ENCODE measurements around the gene RPL37. TPM values are rescaled to one million over a fixed set of nuclear protein-coding genes. Genes with fewer than 3 reads are reported as not detected.

RPL37 gene
- total RNA-seq, 1 donor from 2014 or later, result 721 TPM

GRCh38 chr5:40813698-40814281, 21.2 kb downstream of the RPL37 start:
- DNase-seq (ENCODE audit: low spot score), result no peak
- Mint-ChIP-seq H3K9me3 (ENCODE audit: low read depth) (no peaks in the 10 kb centered on the region), H3K4me1 (ENCODE audit: low read depth) (no peaks in the 10 kb centered on the region), H3K27me3 (ENCODE audit: low read depth) (no peaks in the 10 kb centered on the region), H3K36me3 (ENCODE audit: low read depth) (no peaks in the 10 kb centered on the region), H3K4me3 (ENCODE audit: unreplicated experiment) (no peak overlapping the region), H3K27ac (ENCODE audit: unreplicated experiment) (no peak overlapping the region)
- no peak for TF ChIP-seq CTCF (IDR thresholded peaks at IDR 0.05)

- H3K27ac Mint-ChIP-seq (ENCODE audit: unreplicated experiment), result no peak overlapping the region
- H3K27me3 Mint-ChIP-seq (ENCODE audit: low read depth), result no peaks in the 10 kb centered on the region
- no peaks in the 10 kb centered on the region for H3K36me3 Mint-ChIP-seq (ENCODE audit: low read depth)
- H3K4me1 Mint-ChIP-seq (ENCODE audit: low read depth), result peaks cover 5% of the 10 kb centered on the region
- no peak for DNase-seq (ENCODE audit: low spot score)
- no peaks in the 10 kb centered on the region for H3K9me3 Mint-ChIP-seq (ENCODE audit: low read depth)
- no peak overlapping the region for H3K4me3 Mint-ChIP-seq (ENCODE audit: unreplicated experiment)
- no peak for TF ChIP-seq CTCF (IDR thresholded peaks at IDR 0.05)
These were observed 22.9 kb downstream of the RPL37 start for GRCh38 chr5:40812125-40812524.

GRCh38 chr5:40801771-40802562, 33.1 kb downstream of the RPL37 start:
- H3K9me3 Mint-ChIP-seq (ENCODE audit: low read depth), result no peaks in the 10 kb centered on the region
- no peak for TF ChIP-seq CTCF (IDR thresholded peaks at IDR 0.05)
- peaks cover 16% of the 10 kb centered on the region for H3K4me1 Mint-ChIP-seq (ENCODE audit: low read depth)
- no peaks in the 10 kb centered on the region for H3K27me3 Mint-ChIP-seq (ENCODE audit: low read depth)
- no peaks in the 10 kb centered on the region for H3K36me3 Mint-ChIP-seq (ENCODE audit: low read depth)
- no peak overlapping the region for H3K27ac Mint-ChIP-seq (ENCODE audit: unreplicated experiment)
- no peak overlapping the region for H3K4me3 Mint-ChIP-seq (ENCODE audit: unreplicated experiment)
- DNase-seq (ENCODE audit: low spot score), result no peak

- no peaks in the 10 kb centered on the region for H3K9me3 Mint-ChIP-seq (ENCODE audit: low read depth)
- peaks cover 33% of the 10 kb centered on the region for H3K4me1 Mint-ChIP-seq (ENCODE audit: low read depth)
- peak overlapping the region; percentile 90 for H3K4me3 Mint-ChIP-seq (ENCODE audit: unreplicated experiment)
- H3K27ac Mint-ChIP-seq (ENCODE audit: unreplicated experiment), result peak overlapping the region; percentile 91
- no peaks in the 10 kb centered on the region for H3K27me3 Mint-ChIP-seq (ENCODE audit: low read depth)
- no peak for TF ChIP-seq CTCF (IDR thresholded peaks at IDR 0.05)
- no peak for DNase-seq (ENCODE audit: low spot score)
- H3K36me3 Mint-ChIP-seq (ENCODE audit: low read depth), result no peaks in the 10 kb centered on the region
These were observed 35.8 kb downstream of the RPL37 start for GRCh38 chr5:40799258-40799657.

- no peak for TF ChIP-seq CTCF (IDR thresholded peaks at IDR 0.05)
- peaks cover 33% of the 10 kb centered on the region for H3K4me1 Mint-ChIP-seq (ENCODE audit: low read depth)
- peak overlapping the region; percentile 90 for H3K4me3 Mint-ChIP-seq (ENCODE audit: unreplicated experiment)
- H3K27ac Mint-ChIP-seq (ENCODE audit: unreplicated experiment), result peak overlapping the region; percentile 91
- DNase-seq (ENCODE audit: low spot score), result no peak
- H3K27me3 Mint-ChIP-seq (ENCODE audit: low read depth), result no peaks in the 10 kb centered on the region
- H3K36me3 Mint-ChIP-seq (ENCODE audit: low read depth), result no peaks in the 10 kb centered on the region
- no peaks in the 10 kb centered on the region for H3K9me3 Mint-ChIP-seq (ENCODE audit: low read depth)
These were observed 36.2 kb downstream of the RPL37 start for GRCh38 chr5:40798801-40799210.
